Right kidney (tissue), 1 donor: ENCODE data around the gene CEP290.
"Not testable (repeated sequence)": the region's sequence is repeated elsewhere in the genome, so short reads cannot be mapped to it uniquely, and the experiment has no call there.

Source experiments
- DNase-seq: peaks from one replicate; pipeline ENCODE4 v3.0.0-alpha.2; 2016

CEP290 gene

DNA sequence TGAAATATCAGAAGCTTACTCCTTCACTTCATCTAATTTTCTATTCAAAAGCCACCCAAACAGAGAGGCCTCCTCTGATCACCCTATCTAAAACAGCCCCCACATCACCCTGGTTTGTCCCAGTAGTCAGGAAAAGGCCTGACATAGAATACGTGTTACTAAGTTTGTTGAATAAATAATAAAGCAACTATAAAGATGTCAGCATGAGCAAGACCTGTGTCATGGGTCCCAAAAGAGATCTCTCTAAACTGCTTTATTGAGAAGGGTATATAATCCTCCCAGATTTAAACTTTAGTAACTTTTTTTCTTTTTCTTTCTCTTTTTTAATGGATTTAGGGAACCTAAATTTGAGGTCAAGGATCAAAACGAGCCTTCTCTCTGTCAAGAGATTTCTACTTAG lies 85.3 kb downstream of the CEP290 start:
- DNase-seq: no peak

DNA sequence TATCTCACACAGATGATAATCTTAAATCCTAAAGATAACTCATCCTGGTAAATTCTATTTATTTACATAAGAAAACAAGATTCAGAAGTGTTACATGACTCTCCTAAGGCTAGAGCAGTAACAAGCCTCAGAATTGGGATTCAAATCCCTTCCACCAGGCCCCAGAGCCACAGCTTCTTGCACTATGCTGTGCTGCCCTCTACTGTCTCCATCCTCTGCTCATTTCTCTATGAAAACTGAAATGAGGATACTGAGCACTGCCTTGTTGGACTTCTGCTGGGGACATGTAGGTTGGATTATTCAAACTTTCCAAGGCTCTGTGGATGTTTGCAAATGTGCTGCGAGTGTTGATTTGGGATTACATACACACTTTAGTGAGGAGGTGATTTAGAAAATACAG lies 89.2 kb downstream of the CEP290 start:
- no peak for DNase-seq

DNA sequence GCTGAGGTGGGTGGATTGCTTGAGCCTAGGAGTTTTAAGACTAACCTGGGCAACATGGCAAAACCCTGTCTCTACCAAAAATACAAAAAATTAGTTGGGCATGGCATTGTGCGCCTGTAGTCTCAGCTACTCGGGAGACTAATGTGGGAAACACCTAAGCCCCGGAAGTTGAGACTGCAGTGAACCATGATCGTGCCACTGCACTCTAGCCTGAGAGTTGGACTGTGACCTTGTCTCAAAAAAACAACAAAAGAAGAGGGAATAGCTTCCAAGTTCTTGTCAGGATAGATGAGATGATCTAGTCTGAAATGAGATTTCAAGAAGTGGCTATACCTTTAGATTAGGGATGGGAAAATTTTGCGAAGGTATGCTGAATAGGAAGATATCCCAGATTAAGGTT lies 97.9 kb downstream of the CEP290 start:
- no peak for DNase-seq

DNA sequence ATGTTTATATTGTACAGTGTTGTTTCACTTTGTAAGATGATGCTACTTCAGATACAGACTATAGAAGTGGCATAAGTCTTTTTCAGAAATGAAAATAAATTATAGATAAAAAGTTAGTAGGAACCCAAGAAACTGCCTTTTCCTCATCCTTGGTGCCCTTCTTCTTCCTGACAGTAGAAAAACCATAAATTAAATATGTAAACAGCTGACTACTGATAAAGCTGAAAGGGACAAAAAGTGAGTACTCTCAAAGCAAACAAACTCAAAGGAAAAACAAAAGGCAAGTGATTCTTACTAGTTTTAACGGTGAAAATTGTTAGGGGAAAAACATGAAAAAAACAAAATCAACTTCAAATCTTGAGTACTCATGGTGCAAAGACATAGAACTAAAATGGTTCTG lies 104.1 kb downstream of the CEP290 start:
- DNase-seq: no peak

DNA sequence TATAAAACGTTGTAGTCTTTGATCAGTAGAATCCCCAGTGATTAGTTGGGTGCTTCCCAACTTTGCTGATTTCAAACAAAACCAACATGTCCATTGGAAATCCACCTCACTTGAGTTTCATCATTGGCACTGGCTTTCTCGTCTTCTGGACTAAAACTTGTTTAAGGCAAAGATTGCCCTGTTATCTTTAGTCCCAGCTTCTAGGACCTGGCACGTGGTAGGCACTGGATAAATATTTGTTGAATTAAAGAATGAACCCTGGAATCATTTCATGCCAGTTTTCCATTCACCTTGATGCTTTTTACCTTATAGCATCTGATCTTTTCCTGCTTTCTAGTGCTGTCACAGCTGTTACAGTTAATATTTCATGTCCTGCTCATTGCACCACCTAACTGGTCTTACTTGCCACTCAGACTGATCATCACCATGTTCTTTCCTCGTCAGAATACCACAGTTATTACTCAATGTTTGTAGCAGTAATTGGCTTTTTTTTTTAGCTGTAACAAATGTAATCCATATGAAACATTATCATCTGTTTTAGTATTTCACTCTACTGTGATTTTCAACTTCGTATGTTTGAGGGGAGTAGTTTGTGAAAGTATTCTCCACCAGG lies 105.4 kb downstream of the CEP290 start:
- no peak for DNase-seq

DNA sequence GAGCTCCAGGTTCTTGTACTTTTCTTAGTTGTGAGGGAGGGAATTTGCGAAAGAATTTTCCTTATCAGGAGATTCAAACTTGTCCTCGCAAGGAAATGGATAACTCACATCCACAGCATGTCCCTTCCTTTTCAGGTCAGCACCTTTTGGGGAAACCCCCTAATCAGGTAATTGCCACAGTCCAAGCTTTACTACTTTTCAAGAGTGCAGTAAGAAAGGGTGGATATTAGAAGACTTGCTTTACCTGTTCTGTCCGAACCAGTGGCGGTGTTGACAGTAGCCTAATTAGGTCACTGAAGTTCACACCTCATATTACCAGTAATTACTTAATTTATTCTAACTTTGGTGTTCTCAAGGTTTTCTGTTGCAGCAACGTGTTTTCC lies 106.0 kb downstream of the CEP290 start:
- DNase-seq: no peak

DNA sequence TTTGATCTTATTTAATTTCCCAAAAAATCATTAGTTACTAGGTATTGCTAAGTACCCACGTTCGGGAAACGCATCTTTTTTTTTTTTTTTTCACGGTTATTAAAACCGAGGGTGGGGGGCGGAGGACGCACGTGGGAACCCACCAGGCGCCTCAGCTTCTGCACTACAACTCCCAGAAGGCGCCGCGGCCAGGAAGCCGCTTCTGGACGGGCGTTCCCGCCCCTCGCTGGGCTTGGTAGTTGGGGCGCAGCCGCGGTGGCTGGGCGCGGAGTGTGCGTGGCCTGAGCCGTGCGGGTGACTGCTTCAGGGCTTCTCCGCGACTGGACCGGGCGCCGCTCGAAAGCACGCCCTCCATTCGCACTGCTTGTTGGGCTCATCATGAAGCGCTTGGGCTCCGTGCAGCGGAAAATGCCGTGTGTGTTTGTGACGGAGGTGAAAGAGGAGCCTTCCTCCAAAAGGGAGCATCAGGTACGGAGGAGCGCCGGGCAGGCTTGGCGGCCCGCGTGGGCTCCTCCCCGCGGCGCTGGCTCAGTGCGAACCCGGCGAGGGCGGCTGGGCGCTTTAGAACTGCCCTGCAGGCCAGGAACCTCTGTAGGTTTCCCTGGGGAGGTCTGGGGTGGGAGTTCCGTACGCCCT lies 106.5 kb downstream of the CEP290 start:
- peak; percentile 92 for DNase-seq

DNA sequence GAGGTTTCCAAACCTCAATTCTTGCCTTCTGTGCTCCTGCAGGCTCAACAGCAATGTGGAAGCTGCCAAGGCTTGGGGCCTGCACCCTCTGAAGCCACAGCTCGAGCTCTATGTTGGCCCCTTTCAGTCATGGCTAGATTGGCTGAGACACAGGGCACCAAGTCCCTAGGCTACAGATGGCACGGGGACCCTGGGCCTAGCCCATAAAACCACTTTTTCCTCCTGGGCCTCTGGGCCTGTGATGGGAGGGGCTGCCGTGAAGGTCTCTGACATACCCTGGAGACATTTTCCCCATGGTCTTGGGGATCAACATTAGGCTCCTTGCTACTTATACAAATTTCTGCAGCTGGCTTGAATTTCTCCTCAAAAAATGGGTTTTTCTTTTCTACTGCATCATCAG lies 110.7 kb downstream of the CEP290 start:
- DNase-seq: not testable (repeated sequence)

DNA sequence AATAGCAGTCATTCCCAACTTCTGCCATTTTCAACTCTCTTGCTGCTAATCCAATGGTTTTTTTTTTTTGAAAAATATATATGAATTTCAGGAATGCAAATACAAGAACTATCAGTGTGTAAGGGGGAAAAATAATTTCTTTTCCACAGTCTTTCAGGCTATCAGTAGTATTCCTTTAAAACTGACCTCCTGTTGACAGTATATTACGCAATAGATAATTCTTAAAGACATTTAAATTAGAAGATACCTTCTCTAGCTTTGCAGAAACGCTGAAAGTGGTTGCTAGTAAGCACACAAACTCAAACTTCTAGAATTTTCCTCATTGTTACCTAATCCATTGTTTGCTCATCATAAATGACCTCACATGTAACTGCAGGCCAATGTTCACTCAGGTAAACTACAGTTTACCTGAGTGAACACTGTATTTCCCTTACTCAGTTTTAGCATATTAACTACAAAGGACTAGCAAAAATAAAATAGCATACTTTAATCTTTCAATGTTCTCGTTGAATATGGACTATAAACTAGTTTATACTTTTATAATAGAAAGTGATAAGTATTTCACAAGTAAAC lies 112.7 kb downstream of the CEP290 start, which contains the start of gene C12orf50:
Gene C12orf50 (minus strand): TSS at position 309 of the 573 bp plus-strand sequence. CDS start 2,439 bp downstream, outside the sequence.
- DNase-seq: no peak

DNA sequence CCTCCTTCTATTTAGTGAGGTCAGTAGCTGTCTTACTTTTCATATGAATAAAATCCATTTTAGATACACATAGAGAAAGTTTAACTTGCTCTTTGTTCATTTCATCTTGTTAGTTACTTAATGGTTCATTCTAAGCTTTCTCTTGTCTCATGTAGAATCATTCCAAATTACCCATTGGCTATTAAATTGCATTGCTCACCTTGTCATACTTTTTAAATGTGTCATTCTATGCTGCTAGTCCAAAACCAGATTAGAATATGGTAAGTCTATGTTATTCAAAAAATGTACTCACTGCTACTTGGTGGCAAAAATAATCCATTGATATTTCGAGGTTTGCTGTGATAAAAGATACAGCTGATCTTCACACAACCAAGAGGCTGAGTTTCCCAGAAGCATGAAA lies 115.7 kb downstream of the CEP290 start:
- DNase-seq: no peak

DNA sequence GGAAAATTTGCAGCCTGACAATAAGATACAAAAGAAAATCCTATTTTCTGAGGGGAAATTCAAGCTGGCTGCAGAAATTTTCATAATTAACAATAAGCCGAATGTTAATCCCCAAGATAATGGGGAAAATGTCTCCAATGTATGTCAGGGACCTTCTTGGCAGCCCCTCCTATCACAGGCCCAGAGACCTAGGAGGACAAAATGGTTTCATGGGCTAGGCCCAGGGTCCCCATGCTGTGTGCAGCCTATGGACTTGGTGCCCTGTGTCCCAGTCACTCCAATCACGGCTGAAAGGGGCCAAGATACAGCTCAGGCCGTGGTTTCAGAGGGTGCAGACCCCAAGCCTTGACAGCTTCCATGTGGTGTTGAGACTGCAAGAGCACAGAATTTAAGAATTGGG lies 123.9 kb downstream of the CEP290 start:
- DNase-seq: no peak

DNA sequence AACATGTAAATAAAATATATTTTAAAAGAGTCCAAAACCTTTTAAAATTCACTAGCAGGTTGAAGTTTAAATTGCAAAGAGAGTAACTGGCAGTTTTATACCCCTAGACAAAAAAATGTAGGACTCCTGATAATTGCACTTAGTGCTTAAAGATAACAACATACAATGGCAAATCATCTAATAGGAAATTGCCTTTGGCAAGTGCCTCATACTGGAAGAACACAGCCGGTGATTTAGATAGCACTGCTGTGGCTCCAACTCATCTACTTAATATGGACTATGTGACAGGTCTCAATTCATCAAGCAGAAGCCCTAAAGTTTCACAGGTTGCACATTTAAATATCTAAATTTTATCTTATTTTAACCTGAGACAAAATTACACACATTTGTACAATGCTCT lies 126.1 kb downstream of the CEP290 start:
- no peak for DNase-seq

DNA sequence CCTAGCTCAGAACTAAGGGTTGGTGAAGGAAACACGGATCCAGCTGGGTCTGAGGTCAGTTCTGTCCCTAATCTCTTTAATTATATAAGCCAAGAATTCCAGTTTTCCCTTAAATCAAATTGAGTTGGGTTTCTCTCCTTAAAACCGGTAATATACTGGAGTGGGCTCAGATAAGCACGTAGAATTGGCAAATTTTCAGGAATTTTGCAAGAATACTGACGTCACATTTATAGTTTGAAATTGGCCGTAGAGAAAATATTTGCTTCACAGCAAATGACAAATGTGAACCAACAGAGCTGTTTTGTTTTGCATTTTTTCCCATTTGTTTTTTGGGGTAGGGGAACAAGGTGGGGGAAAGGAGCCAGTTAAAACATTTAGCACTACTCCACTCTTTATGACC lies 130.1 kb downstream of the CEP290 start:
- DNase-seq: no peak

DNA sequence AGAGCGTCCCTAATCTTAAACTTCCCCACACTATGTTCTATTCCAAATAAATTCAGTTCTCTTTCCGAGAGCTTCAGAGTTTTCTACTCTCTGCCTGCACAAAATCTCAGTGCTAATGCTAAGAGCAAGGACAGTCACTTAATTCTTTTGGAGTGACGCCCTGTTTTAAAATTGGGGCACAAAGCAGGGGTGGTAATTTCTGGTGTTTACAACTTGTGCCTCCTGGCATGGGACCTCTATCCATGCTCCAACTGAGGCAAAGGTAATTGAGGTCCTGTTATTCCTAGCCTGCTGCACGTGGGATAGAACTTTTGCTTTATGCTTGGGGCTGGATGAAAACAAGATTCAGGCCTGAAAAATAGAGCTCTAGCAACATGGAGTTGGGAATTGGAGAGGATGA lies 135.5 kb downstream of the CEP290 start:
- DNase-seq: no peak

DNA sequence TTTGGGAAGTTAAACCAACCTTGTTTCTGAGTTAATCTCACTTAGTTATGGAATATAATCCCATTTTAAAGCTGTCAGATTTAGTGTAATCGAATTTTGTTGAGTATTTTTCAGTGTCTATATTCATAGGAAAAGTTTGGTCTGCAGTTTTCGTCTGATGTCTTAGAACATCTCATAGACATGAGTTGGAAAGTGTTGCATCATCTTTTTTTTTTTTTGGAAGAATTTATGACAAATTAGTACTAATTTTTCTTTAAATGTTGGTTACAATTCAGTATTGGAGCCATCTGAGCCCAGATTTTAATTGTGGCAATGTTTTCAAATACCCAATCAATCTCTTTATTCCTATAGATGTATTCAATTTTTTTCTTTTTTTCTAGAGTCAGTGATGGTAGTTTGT lies 140.6 kb downstream of the CEP290 start:
- no peak for DNase-seq
